ENCODE data around the gene ACP1.

DNA sequence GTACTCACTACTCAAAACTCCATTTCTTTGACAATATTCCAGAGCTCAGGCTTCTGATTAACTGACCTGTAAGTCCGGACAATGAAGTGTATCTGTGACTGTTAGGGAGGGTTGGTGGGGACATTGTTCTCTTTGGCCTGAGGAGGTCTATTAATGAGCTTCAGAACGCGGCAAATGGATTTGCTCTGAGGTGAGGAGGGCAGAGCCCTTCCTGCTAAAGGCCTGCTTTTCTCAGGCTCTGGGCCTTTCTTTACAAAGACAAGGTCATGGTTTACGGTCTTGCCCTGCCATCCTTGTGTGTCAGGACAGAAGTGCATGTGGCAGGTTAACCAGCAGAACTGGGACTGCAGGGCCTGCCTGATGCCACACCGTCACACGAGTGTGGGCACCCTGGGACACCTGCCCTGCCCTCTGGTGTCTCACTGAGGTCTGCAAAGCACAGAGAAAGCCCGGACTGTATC lies 15.9 kb downstream of the ACP1 start:
- TF ChIP-seq, protein P1, sequence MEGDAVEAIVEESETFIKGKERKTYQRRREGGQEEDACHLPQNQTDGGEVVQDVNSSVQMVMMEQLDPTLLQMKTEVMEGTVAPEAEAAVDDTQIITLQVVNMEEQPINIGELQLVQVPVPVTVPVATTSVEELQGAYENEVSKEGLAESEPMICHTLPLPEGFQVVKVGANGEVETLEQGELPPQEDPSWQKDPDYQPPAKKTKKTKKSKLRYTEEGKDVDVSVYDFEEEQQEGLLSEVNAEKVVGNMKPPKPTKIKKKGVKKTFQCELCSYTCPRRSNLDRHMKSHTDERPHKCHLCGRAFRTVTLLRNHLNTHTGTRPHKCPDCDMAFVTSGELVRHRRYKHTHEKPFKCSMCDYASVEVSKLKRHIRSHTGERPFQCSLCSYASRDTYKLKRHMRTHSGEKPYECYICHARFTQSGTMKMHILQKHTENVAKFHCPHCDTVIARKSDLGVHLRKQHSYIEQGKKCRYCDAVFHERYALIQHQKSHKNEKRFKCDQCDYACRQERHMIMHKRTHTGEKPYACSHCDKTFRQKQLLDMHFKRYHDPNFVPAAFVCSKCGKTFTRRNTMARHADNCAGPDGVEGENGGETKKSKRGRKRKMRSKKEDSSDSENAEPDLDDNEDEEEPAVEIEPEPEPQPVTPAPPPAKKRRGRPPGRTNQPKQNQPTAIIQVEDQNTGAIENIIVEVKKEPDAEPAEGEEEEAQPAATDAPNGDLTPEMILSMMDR (IDR thresholded peaks at IDR 0.05; ENCODE audit: borderline replicate concordance, extremely low read depth, low read length, poor library complexity, severe bottlenecking): no peak
- TF ChIP-seq EZH2 (IDR thresholded peaks at IDR 0.05; ENCODE audit: borderline replicate concordance, low read depth, low read length, severe bottlenecking): no peak
